ENCODE measurements around the gene DNASE2.
"Not testable (repeated sequence)": the region's sequence is repeated elsewhere in the genome, so short reads cannot be mapped to it uniquely, and the experiment has no call there.

The DNASE2 gene

GRCh38 chr19:12881172-12881808 is at the start of gene DNASE2:
Gene DNASE2 (minus strand): TSS chr19:12881449. CDS start chr19:12881375, 74 bp downstream.
- DNase-seq (ENCODE audit: low spot score): peak; percentile 99

- no peak for DNase-seq (ENCODE audit: low spot score)
Measured at GRCh38 chr19:12930002-12930645, 48.9 kb upstream of the DNASE2 start.

GRCh38 chr19:12924621-12925310 is 43.5 kb upstream of the DNASE2 start:
- DNase-seq (ENCODE audit: low spot score): no peak

- DNase-seq (ENCODE audit: low spot score): no peak
Measured at GRCh38 chr19:12922959-12923358, 41.7 kb upstream of the DNASE2 start.

DNA sequence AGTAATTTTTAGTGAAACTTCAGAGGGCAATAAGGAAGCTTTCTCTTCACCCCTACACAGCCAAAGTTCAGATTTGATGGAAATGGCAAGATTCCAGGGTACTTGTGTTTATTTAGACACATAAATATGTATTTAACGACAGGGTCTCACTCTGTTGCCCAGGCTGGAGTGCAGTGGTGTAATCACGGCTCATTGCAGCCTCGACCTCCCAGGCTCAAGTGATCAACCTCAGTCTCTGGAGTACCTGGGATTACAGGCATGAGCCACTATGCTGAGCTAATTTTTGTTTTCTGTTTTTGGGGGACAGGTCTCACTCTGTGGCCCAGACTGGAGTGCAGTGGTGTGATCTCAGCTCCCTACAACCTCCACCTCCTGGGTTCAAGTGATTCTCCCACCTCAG is 39.8 kb upstream of the DNASE2 start:
- DNase-seq (ENCODE audit: low spot score): no peak

DNA sequence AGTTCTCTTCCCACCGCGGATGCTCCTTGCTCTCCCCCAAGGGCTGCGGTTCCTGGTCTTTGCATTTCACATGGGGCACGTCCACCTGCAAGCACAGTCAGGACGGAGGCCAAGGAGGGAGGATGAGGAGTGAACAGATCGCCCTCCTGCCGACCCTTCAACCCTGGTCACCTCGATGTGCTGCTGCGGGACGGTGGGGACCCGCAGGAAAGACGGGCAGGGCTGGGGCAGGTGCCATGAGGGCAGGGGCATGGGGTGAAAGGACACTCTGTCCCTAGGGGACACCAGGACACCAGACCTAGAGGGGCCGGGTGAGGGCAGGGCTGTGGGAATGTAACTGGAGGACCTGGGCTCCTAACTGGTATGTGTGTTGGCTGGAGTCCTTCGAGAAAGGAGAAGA is 37.0 kb upstream of the DNASE2 start:
- DNase-seq (ENCODE audit: low spot score): no peak

DNA sequence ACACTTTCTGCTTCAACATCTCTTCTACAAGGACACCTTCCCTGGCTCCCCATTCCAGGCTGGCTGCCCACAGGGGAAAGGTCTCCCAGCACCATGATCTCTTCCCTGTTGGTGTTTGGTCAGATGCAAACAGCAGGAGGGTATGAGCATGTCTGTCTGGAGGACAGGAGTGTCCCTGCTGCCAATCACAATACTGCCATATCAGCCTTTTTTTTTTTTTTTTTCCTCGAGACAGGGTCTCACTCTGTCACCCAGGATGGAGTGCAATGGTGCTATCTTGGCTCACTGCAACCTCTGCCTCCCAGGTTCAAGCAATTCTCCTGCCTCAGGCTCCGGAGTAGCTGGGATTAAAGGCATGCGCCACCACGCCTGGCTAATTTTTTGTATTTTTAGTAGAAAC is 34.6 kb upstream of the DNASE2 start:
- DNase-seq (ENCODE audit: low spot score): not testable (repeated sequence)

- peak; percentile 40 for DNase-seq (ENCODE audit: low spot score)
Measured at GRCh38 chr19:12913851-12914690, 32.8 kb upstream of the DNASE2 start.

DNA sequence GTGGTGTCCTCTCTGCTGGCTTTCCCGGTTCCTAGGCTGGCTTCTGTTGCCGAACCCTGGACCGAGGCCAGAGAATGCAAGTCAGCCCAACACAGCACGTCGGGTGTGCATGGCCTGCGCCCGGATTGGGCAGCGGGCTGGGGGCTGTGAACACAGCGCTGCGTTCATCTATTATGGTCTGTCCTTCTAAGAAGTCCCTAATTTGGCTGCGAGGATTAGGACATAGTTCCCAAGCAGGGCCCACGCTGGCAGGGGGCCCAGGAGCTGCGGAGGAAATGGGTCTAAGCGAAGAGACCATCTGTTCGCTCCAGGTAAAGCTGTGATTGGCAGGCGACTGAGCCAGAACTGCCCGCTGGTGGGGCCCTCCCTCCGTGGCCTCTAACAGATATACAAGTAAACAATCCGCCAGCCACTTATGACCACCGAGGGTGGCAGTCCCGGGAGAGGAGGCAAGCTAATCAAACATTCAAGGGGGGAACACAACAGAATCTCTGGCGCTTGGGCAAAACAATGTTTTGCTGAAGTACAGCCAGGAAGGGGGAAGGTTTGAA is 31.8 kb upstream of the DNASE2 start:
- peak; percentile 72 for DNase-seq (ENCODE audit: low spot score)

DNA sequence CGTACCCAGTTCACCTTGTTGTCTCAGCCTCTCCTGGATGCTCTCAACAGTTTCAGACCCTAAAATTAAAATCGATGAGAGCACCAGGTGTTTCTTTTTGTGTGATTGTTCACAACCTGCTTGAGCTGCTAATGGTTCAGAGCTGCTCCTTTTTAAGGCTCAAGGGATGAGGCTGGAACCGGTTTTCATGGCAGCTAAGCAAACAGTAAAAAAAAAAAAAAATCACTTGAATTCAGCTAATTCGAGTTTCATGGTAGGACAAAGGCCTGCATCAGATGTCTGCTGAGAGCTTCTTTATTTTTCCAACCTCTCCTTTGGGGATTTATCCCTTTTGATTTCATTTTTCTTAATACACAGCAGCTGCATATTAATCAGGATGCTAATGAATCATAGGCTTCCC is 31.3 kb upstream of the DNASE2 start:
- no peak for DNase-seq (ENCODE audit: low spot score)

DNA sequence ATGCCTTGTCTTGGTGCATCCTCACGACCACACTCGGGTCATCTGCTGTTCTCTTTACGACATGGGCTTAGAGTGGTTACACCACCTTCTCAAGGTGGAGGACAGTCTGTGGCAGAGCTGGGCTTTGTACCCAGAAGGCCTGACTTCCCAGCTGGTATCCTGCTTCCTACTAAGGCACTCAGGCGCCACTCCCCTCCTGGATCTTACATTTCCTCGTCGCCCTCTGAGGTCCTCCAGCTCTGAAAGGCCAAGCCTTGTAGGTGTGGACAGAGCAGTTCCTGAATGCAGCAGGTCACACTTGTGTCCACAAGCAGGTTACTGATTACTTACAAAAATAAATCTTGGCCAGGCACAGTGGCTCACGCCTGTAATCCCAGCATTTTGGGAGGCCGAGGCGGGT is 25.9 kb upstream of the DNASE2 start:
- DNase-seq (ENCODE audit: low spot score): no peak

DNA sequence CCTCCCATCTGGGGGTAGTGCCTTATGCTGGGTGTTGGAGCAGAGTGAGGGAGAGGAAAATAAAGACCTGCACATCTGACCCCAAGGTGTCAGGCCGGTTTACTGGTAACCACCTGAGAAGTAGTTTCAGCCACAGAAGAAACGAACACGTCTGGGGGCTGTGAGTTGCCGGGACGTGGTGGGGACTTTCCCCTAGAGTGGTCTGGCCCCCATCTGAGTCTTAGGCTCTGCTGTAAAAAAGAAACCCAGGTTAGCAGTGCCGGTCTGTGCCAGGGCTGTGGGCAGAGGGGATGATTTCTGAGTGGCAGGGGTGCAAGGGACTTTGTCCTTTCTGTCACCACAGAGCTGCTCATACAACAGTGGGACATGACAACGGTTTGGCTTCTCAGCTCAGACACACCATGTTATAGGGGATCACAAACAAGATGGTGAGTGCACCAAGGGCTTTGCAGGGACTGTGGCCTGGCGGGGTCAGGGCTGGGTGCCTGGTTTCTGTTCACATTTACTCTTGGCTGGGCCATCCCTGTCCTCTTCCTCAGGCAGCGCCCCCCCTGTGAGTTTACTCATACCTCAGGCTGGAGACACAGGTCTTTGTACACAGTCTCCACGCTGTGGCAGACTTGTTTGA is 18.8 kb upstream of the DNASE2 start:
- no peak for DNase-seq (ENCODE audit: low spot score)

GRCh38 chr19:12896460-12896859 is 15.2 kb upstream of the DNASE2 start:
- DNase-seq (ENCODE audit: low spot score): no peak

- DNase-seq (ENCODE audit: low spot score): no peak
Measured at GRCh38 chr19:12893582-12893981, 12.3 kb upstream of the DNASE2 start.

GRCh38 chr19:12891553-12892021 is 10.3 kb upstream of the DNASE2 start:
- DNase-seq (ENCODE audit: low spot score): no peak

- peak; percentile 98 for DNase-seq (ENCODE audit: low spot score)
Measured at GRCh38 chr19:12890787-12891552, 9.7 kb upstream of the DNASE2 start, which contains the start of gene GCDH. Gene GCDH (plus strand): TSS chr19:12891160. CDS start chr19:12891305, 145 bp downstream.

- DNase-seq (ENCODE audit: low spot score): not testable (repeated sequence)
Measured at GRCh38 chr19:12890299-12890786, 9.1 kb upstream of the DNASE2 start.

DNA sequence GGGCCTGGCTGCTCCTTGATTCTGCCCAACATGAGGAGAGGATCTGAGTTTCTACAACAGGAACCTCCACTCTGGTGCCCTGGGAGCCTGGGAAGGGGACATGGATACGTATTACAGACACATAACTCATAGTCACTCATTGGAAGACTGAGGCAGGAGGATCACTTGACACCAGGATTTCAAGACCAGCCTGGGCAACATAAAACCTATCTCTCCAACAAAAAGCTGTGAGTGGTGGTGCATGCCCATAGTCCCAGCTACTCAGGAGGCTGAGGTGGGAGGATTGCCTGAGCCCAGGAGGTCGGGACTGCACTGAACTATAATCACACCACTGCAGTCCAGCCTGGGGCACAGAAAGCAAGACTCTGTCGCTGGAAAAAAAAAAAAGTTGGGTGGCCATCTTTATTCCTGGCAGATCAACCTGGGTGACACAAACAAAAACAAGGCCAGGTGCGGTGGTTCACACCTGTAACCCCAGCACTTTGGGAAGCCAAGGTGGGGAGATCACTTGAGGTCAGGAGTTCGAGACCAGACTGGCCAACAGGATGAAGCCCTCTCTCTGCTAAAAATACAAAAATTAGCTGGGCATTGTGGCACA is 6.9 kb upstream of the DNASE2 start:
- DNase-seq (ENCODE audit: low spot score): no peak

DNA sequence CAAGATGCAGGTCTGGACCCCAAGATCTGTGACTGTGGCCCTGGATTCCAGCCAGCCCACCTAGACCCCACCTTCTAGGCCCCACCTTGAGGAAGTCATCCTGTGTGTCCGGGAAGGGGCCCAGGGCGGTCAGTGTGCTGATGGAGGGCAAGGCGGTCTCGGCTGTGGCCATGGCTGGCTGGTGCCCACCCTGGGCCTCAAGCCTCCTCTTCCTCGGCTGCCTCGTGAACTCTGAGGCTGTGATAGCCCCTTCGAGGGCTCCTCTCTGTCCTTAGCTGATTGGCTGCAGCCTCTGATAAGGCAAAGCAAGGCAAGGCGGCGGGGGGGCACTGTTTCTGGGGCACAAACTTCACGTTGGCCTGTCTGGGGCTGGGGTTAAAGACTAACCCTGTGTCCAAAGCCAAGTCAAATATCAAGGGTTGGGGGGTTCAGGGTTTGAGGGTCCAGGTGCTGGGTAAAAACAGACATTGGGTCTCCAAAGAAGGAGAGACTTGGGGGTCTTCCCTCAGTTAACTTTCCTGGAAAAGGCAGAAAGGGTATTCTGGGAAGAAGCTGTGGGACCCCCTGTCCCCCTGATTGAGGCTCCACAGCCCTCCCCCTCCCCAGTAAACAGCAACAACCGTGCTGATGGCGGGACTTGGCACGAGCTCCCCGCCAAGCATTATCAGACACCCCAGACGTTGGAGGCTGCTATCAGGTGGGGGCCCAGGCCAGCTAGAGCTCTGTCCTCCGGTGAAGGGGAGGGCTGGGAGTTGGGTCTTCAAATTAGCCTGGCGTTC is 5.9 kb upstream of the DNASE2 start, which contains the start of gene KLF1:
Gene KLF1 (minus strand): TSS at position 233 of the 779 bp plus-strand sequence. CDS start 61 bp downstream, at position 172.
- DNase-seq (ENCODE audit: low spot score): no peak

All from GM03348 (cell line).